Gastroesophageal sphincter (tissue), 4 donors: ENCODE measurements around the gene PAK2. TPM values are rescaled to one million over a fixed set of nuclear protein-coding genes. Genes with fewer than 3 reads are reported as not detected.

Experiments
- ATAC-seq: fragments of 150-250 bp; one replicate; pipeline ENCODE4 v1.9.1; 2016; ENCODE audit warnings: mild to moderate bottlenecking, moderate library complexity
- H3K27ac ChIP-seq, 4 donors: fragments of 200-600 bp; sonication (generic) in 3 of 4; 1 replicate in 3 of 4; 2 replicates in 1 of 4; pipeline ENCODE4 v1.5.1; 2016 to 2019
- H3K27me3 ChIP-seq: fragments of 200-600 bp; sonication (generic); one replicate; pipeline ENCODE4 v1.5.1; 2019
- H3K36me3 ChIP-seq, 2 donors: fragments of 200-600 bp; sonication (generic); one replicate each; pipeline ENCODE4 v1.5.1; 2019; ENCODE audit warnings: control low read depth in 1 of 2
- H3K4me1 ChIP-seq, 3 donors: fragments of 200-600 bp; sonication (generic); 1 replicate in 2 of 3; 2 replicates in 1 of 3; pipeline ENCODE4 v1.5.1; 2016 to 2019; ENCODE audit warnings: control low read depth in 2 of 3
- H3K4me3 ChIP-seq, 2 donors: fragments of 200-600 bp; sonication (generic); one replicate each; pipeline ENCODE4 v1.5.1; 2019; ENCODE audit warnings: mild to moderate bottlenecking in 1 of 2, moderate library complexity in 1 of 2
- H3K9me3 ChIP-seq, 3 donors: fragments of 200-600 bp; sonication (generic); one replicate each; pipeline ENCODE4 v1.5.1; 2017 to 2019; ENCODE audit warnings: control low read depth in 2 of 3
- CTCF ChIP-seq, 4 experiments: fragments of 200-600 bp in 2 of 4; fragments of 450-650 bp in 2 of 4; sonication (generic) in 1 of 4; IDR thresholded peaks; one replicate each; pipeline ENCODE4 v1.5.1; 2017 to 2019; ENCODE audit warnings: antibody characterized with exemption in 4 of 4, mild to moderate bottlenecking in 2 of 4, moderate library complexity in 2 of 4
- EP300 ChIP-seq: sonication (generic); formaldehyde crosslinking; IDR thresholded peaks from one replicate; pipeline ENCODE4 v1.6.1; 2017; ENCODE audit warnings: antibody characterized with exemption, mild to moderate bottlenecking
- POLR2A ChIP-seq, 2 donors: fragments of 450-650 bp; IDR thresholded peaks; one replicate each; pipeline ENCODE4 v1.6.1; 2017; ENCODE audit warnings: antibody characterized with exemption in 2 of 2, mild to moderate bottlenecking in 2 of 2, moderate library complexity in 1 of 2
- POLR2AphosphoS5 ChIP-seq: sonication (generic); formaldehyde crosslinking; IDR thresholded peaks from one replicate; pipeline ENCODE4 v1.6.1; 2017; ENCODE audit warnings: antibody characterized with exemption
- WGBS, 2 donors: methylation state at CpG; one replicate each; pipeline ENCODE4 v1.1.5; 2018; ENCODE audit warnings: low coverage in 1 of 2; 5-methylcytosine and 5-hydroxymethylcytosine counted together
- total RNA-seq, 4 donors: library from RNA; depleted of rRNA; stranded (reverse); fragments of >200 nt; gene quantifications; one replicate each; pipeline ENCODE4 v1.1.0, GENCODE V29; 2016

PAK2 gene
- total RNA-seq, 4 donors from 2014 or later = 46.5 to 69.5 (median 61.8) TPM

- H3K27me3 ChIP-seq = no peaks in the 10 kb centered on the region
- no peak for ATAC-seq
Measured at GRCh38 chr3:196800742-196801434, 61.2 kb downstream of the PAK2 start.

GRCh38 chr3:196803891-196804468 lies 64.3 kb downstream of the PAK2 start:
- ATAC-seq = no peak
- Histone ChIP-seq H3K9me3 (no peaks in the 10 kb centered on the region), H3K4me3 (no peak overlapping the region), H3K36me3 (peaks cover 3 to 71% of the 10 kb centered on the region in 2 donors), H3K4me1 (no peaks in the 10 kb centered on the region), H3K27ac (no peak overlapping the region), H3K27me3 (no peaks in the 10 kb centered on the region)
- TF ChIP-seq CTCF (IDR thresholded peaks at IDR 0.05) (no peak), POLR2A (IDR thresholded peaks at IDR 0.05) (no peak), POLR2AphosphoS5 (no peak), EP300 (no peak)
- WGBS, 2 donors = 75 to 82% methylated on average over 5 to 9 of the region's 9 CpGs

More at GRCh38 chr3:196800742-196801434, 61.2 kb downstream of the PAK2 start:
- Histone ChIP-seq H3K4me1 (no peaks in the 10 kb centered on the region), H3K36me3 (peaks cover 0 to 40% of the 10 kb centered on the region in 2 donors), H3K4me3 (no peak overlapping the region), H3K9me3 (no peaks in the 10 kb centered on the region), H3K27ac (no peak overlapping the region)
- TF ChIP-seq CTCF (IDR thresholded peaks at IDR 0.05) = no peak
- TF ChIP-seq EP300 = no peak
- TF ChIP-seq POLR2AphosphoS5 = no peak
- TF ChIP-seq POLR2A (IDR thresholded peaks at IDR 0.05) = no peak
- 90% methylated on average over 8 of the region's 8 CpGs for WGBS, 2 donors

- Histone ChIP-seq H3K9me3 (no peaks in the 10 kb centered on the region), H3K4me3 (no peak overlapping the region), H3K36me3 (peaks cover 3 to 79% of the 10 kb centered on the region in 2 donors), H3K27me3 (no peaks in the 10 kb centered on the region), H3K27ac (no peak overlapping the region), H3K4me1 (no peaks in the 10 kb centered on the region)
- 0% methylated on average over 1 of the region's 1 CpG; no CpG with 5 or more reads in 1 of the 2 donors for WGBS, 2 donors
- TF ChIP-seq POLR2AphosphoS5 = no peak
- TF ChIP-seq POLR2A (IDR thresholded peaks at IDR 0.05) = no peak
- no peak for TF ChIP-seq EP300
- no peak for TF ChIP-seq CTCF (IDR thresholded peaks at IDR 0.05)
- ATAC-seq = no peak
Measured at GRCh38 chr3:196804773-196805172, 65.1 kb downstream of the PAK2 start.

GRCh38 chr3:196810963-196811581 lies 71.4 kb downstream of the PAK2 start:
- Histone ChIP-seq H3K27ac (no peak overlapping the region), H3K36me3 (peaks cover 6 to 88% of the 10 kb centered on the region in 2 donors), H3K9me3 (no peaks in the 10 kb centered on the region), H3K4me1 (no peaks in the 10 kb centered on the region), H3K4me3 (no peak overlapping the region), H3K27me3 (no peaks in the 10 kb centered on the region)
- TF ChIP-seq POLR2A (IDR thresholded peaks at IDR 0.05) (no peak), EP300 (no peak), POLR2AphosphoS5 (no peak), CTCF (IDR thresholded peaks at IDR 0.05) (no peak)
- no peak for ATAC-seq
- 100% methylated on average over 1 of the region's 3 CpGs; no CpG with 5 or more reads in 1 of the 2 donors for WGBS, 2 donors
